ENCODE measurements around the gene AKAP5. TPM values are rescaled to one million over a fixed set of nuclear protein-coding genes. Genes with fewer than 3 reads are reported as not detected.

AKAP5 gene
- total and polyA plus RNA-seq, 8 donors: 1.7 to 3.6 (median 2.8) TPM

DNA sequence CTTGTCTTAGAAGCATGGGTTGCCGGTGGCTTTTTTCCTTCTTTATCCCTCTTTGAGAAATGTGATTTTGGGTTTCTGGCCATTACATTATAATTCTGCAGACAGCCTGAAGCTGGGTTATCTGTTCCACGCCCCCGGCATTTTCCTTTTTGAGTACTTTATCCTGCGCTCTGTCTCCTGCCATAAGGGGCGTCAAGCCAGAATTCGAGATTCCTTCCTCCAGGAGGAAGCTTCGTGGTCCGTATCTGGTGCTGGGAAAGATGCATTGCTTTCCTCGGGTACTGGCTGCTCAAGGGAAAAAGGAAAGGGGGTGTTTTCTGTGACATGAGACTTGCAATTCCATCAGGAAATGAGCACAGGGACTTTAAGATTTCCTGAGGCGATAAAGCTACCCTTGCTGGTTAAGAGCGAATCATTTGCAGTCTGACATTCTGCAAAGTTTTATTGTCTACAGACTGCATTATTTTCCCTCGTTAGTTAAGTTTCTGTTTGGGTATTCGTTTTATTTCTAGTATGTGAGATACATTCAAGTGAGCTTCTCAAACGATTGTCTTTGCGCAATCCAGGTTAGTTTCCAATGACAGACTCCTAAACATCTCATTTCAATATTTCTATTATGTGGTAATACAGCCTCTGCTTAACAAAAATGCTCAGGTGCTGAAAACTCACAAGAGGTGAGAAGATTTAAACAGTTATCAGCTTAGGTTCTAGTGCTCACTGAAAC is 694 bp downstream of the AKAP5 start:
- Histone ChIP-seq H3K4me1 (peaks cover 0 to 13% of the 10 kb centered on the region in 2 donors), H3K9me3 (no peaks in the 10 kb centered on the region), H3K27me3 (peaks cover 0 to 24% of the 10 kb centered on the region in 2 donors), H3K4me3 (peak overlapping the region; percentile 55 to 70), H3K27ac (peak overlapping the region in 1 of 2 donors; percentile 45), H3K36me3 (no peaks in the 10 kb centered on the region)
- TF ChIP-seq, protein P1, sequence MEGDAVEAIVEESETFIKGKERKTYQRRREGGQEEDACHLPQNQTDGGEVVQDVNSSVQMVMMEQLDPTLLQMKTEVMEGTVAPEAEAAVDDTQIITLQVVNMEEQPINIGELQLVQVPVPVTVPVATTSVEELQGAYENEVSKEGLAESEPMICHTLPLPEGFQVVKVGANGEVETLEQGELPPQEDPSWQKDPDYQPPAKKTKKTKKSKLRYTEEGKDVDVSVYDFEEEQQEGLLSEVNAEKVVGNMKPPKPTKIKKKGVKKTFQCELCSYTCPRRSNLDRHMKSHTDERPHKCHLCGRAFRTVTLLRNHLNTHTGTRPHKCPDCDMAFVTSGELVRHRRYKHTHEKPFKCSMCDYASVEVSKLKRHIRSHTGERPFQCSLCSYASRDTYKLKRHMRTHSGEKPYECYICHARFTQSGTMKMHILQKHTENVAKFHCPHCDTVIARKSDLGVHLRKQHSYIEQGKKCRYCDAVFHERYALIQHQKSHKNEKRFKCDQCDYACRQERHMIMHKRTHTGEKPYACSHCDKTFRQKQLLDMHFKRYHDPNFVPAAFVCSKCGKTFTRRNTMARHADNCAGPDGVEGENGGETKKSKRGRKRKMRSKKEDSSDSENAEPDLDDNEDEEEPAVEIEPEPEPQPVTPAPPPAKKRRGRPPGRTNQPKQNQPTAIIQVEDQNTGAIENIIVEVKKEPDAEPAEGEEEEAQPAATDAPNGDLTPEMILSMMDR (IDR thresholded peaks at IDR 0.05): peak in 1 of 2 donors; percentile 13
- DNase-seq (peak in 1 of 4 donors; percentile 50), ATAC-seq (peak; percentile 49)
- intact Hi-C loops (cut with DNase I): no loop called here

DNA sequence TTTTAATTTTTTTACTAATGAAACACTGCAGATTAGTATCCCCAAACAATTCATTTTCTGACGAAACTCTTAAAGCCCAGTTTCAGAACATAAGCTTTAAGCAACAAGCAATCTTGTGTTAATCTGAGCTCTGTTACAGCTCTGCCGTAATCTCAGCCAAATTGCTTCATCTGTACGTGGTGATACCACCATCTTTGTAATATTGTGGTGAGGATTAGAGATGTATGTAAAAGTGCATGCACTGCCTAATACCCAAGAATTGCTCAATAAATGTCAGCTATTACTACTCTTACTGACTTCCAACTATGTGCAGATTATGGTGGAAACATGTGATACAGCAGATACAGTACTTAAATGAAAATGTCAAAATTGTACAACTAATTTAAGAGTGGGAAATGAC is 1.8 kb downstream of the AKAP5 start:
- ATAC-seq: no peak
- no peak for DNase-seq

DNA sequence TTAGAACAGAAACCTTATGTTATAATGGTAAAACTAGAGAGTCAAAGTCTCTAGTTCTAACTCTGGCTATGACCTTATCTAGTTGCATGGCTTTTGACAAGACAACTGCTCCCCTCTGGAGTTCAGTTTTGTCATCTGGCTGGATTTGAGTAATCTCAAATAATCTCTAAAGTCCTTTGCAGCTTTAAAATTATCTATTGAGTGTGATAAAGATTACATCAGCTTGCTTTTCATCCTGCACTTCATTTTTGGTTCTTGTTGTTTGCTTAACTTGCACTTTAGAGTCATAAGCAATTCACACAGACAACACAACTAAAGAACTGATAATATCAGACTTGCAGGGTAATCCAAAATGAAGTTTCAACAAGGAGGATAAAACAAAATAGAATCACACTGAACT is 2.3 kb downstream of the AKAP5 start:
- DNase-seq: no peak
- no peaks in the 10 kb centered on the region for H3K36me3 ChIP-seq
- intact Hi-C loops (cut with DNase I): no loop called here
- peaks cover 0 to 13% of the 10 kb centered on the region in 2 donors for H3K4me1 ChIP-seq
- H3K9me3 ChIP-seq: no peaks in the 10 kb centered on the region
- no peak overlapping the region for H3K27ac ChIP-seq
- no peak overlapping the region for H3K4me3 ChIP-seq
- no peak for ATAC-seq
- peaks cover 0 to 24% of the 10 kb centered on the region in 2 donors for H3K27me3 ChIP-seq
- TF ChIP-seq, protein P1 (IDR thresholded peaks at IDR 0.05): no peak

More for the DNA sequence above, 1.8 kb downstream of the AKAP5 start:
- H3K9me3 ChIP-seq: no peaks in the 10 kb centered on the region
- TF ChIP-seq, protein P1 (IDR thresholded peaks at IDR 0.05): no peak
- no peak overlapping the region for H3K27ac ChIP-seq
- no peak overlapping the region for H3K4me3 ChIP-seq
- peaks cover 0 to 13% of the 10 kb centered on the region in 2 donors for H3K4me1 ChIP-seq
- no peaks in the 10 kb centered on the region for H3K36me3 ChIP-seq
- H3K27me3 ChIP-seq: peaks cover 0 to 24% of the 10 kb centered on the region in 2 donors
- intact Hi-C loops (cut with DNase I): no loop called here

DNA sequence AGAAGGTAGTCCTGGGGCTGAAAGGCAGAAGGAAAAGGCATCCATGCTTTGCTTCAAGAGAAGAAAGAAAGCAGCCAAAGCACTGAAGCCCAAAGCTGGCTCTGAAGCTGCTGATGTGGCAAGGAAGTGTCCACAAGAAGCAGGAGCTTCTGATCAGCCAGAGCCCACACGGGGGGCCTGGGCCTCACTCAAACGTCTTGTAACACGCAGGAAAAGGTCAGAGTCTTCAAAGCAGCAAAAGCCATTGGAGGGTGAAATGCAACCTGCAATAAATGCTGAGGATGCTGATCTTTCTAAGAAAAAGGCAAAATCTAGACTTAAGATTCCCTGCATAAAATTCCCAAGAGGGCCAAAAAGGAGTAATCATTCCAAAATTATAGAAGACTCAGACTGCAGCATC is 3.2 kb downstream of the AKAP5 start:
- TF ChIP-seq, protein P1 (IDR thresholded peaks at IDR 0.05): no peak
- no peaks in the 10 kb centered on the region for H3K9me3 ChIP-seq
- H3K4me1 ChIP-seq: peaks cover 0 to 13% of the 10 kb centered on the region in 2 donors
- no peaks in the 10 kb centered on the region for H3K36me3 ChIP-seq
- no peak overlapping the region for H3K27ac ChIP-seq
- intact Hi-C loops (cut with DNase I): no loop called here
- no peak overlapping the region for H3K4me3 ChIP-seq
- no peak for DNase-seq
- ATAC-seq: no peak
- peaks cover 0 to 24% of the 10 kb centered on the region in 2 donors for H3K27me3 ChIP-seq

DNA sequence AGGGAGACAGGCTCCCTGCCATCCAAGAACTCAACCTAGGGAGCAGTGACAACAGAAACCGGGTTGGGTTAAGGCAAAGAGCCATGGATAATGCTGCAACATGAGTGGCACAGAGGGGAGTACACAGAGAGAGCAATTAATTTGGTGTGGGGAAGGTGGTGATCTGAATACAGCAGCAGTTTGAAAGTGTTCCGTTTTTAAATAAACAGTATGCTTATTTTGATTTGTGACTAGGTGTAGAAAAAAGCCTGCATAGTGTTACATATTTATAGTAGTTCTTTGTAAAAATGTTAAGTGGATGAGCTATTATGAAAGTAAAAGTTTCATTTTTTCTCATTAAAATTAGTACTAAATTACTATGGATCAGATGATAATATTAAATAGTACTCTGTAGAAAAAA is 8.7 kb downstream of the AKAP5 start:
- Histone ChIP-seq H3K27me3 (no peaks in the 10 kb centered on the region), H3K27ac (no peak overlapping the region), H3K9me3 (no peaks in the 10 kb centered on the region), H3K4me1 (no peaks in the 10 kb centered on the region), H3K36me3 (no peaks in the 10 kb centered on the region), H3K4me3 (no peak overlapping the region)
- intact Hi-C loops (cut with DNase I): loop anchor here in 1 of 2 donors (10.0 kb wide), 1 partner anchor 129 kb away; no protein-coding TSS in a partner anchor
- TF ChIP-seq, protein P1 (IDR thresholded peaks at IDR 0.05): no peak
- DNase-seq (no peak), ATAC-seq (no peak)
